GM12878 (cell line): ENCODE results near the gene CR2. TPM values are rescaled to one million over a fixed set of nuclear protein-coding genes. Genes with fewer than 3 reads are reported as not detected.

Source experiments
- BHLHE40 ChIP-seq, 2 experiments: fragments of 450-650 bp in 1 of 2; IDR thresholded peaks; 2 replicates each; pipeline ENCODE4 v1.6.1; 2011 to 2017; ENCODE audit warnings: low read depth in 2 of 2, borderline replicate concordance in 1 of 2, improper control_type of control experiment in 1 of 2, low read length in 1 of 2, mild to moderate bottlenecking in 1 of 2
- CREM ChIP-seq: IDR thresholded peaks from 2 replicates; pipeline ENCODE4 v1.6.1; 2014; ENCODE audit warnings: antibody characterized with exemption, low read depth
- GABPA ChIP-seq: IDR thresholded peaks from 2 replicates; pipeline ENCODE4 v1.6.1; 2014; ENCODE audit warnings: antibody characterized with exemption, low read depth, mild to moderate bottlenecking, inconsistent platforms
- HCFC1 ChIP-seq: fragments of 150-350 bp; IDR thresholded peaks from 2 replicates; pipeline ENCODE4 v1.6.1; 2014; ENCODE audit warnings: low read length
- HDAC2 ChIP-seq: fragments of 200-600 bp; sonication (generic); IDR thresholded peaks from 2 replicates; pipeline ENCODE4 v1.6.1; 2017
- JUNB ChIP-seq: IDR thresholded peaks from 2 replicates; pipeline ENCODE4 v1.6.1; 2016; ENCODE audit warnings: antibody characterized with exemption, mild to moderate bottlenecking
- KAT2A ChIP-seq: conservative IDR thresholded peaks from 2 replicates; pipeline ENCODE4 v1.6.1; 2011; ENCODE audit warnings: low read depth, low read length; ENCODE audit not compliant: control insufficient read depth
- POLR2A ChIP-seq: IDR thresholded peaks from 2 replicates; pipeline ENCODE4 v1.6.1; 2011; ENCODE audit warnings: low read depth, mild to moderate bottlenecking, low read length
- POLR2AphosphoS2 ChIP-seq: IDR thresholded peaks from 2 replicates; pipeline ENCODE4 v1.6.1; 2011; ENCODE audit warnings: low read depth, mild to moderate bottlenecking, low read length, improper control_type of control experiment, moderate library complexity
- RUNX3 ChIP-seq: IDR thresholded peaks from 2 replicates; pipeline ENCODE4 v1.6.1; 2012; ENCODE audit warnings: low read length, inconsistent platforms
- SIX5 ChIP-seq: IDR thresholded peaks from 2 replicates; pipeline ENCODE4 v1.6.1; 2011; ENCODE audit warnings: mild to moderate bottlenecking, low read depth, low read length, moderate library complexity; ENCODE audit not compliant: severe bottlenecking
- SP1 ChIP-seq: IDR thresholded peaks from one replicate; pipeline ENCODE4 v1.6.1; 2011; ENCODE audit warnings: low read depth, low read length
- SRF ChIP-seq, 2 experiments: IDR thresholded peaks; 2 replicates each; pipeline ENCODE4 v1.6.1; 2011; ENCODE audit warnings: low read depth in 2 of 2, low read length in 2 of 2, mild to moderate bottlenecking in 1 of 2, moderate library complexity in 1 of 2
- STAT1 ChIP-seq: fragments of 450-650 bp; conservative IDR thresholded peaks from 2 replicates; pipeline ENCODE4 v1.6.1; 2014; ENCODE audit warnings: antibody characterized with exemption, mild to moderate bottlenecking
- SUZ12 ChIP-seq: fragments of 200-600 bp; sonication (generic); IDR thresholded peaks from one replicate; pipeline ENCODE4 v1.6.1; 2018; ENCODE audit warnings: antibody characterized with exemption, mild to moderate bottlenecking; ENCODE audit not compliant: unreplicated experiment
- ZNF207 ChIP-seq: fragments of 450-650 bp; IDR thresholded peaks from 2 replicates; pipeline ENCODE4 v1.6.1; 2014; ENCODE audit warnings: antibody characterized with exemption, mild to moderate bottlenecking, borderline replicate concordance
- ZNF24 ChIP-seq: fragments of 450-650 bp; IDR thresholded peaks from 2 replicates; pipeline ENCODE4 v1.6.1; 2017; ENCODE audit warnings: antibody characterized with exemption, mild to moderate bottlenecking
- ZNF274 ChIP-seq: IDR thresholded peaks from one replicate; pipeline ENCODE4 v1.8.0; 2011; ENCODE audit not compliant: insufficient read length, insufficient read depth
- ZSCAN29 ChIP-seq: fragments of 450-650 bp; IDR thresholded peaks from 2 replicates; pipeline ENCODE4 v1.6.1; 2017; ENCODE audit warnings: mild to moderate bottlenecking, moderate library complexity
- polyA plus RNA-seq, 11 experiments: library from polyadenylated mRNA; depleted of rRNA in 4 of 11; unstranded in 6 of 11; stranded (reverse) in 5 of 11; fragments of >200 nt; fragmentation: Nextera tagmentation in 4 of 11; fragmentation: Illumina TruSeq in 1 of 11; extraction: Ambion mirVana in 4 of 11; extraction: Trizol in 1 of 11; gene quantifications; 1 replicate in 1 of 11; 2 replicates in 10 of 11; pipeline versions ENCODE4 v1.2.1 to v1.2.3, GENCODE V29; 2011 to 2016; ENCODE audit warnings: inconsistent platforms in 2 of 11, missing spikeins in 2 of 11, low read depth in 1 of 11
- total RNA-seq, 4 experiments: library from RNA; depleted of rRNA in 3 of 4; stranded (reverse); fragments of >200 nt in 3 of 4; fragmentation: Illumina TruSeq in 1 of 4; extraction: Trizol in 1 of 4; gene quantifications; 2 replicates each; pipeline versions ENCODE4 v1.2.1 to v1.2.3, GENCODE V29; 2013 to 2021
- TF ChIP-seq, protein P1 (sequence below): IDR thresholded peaks from 2 replicates; pipeline ENCODE4 v1.6.1; 2012; ENCODE audit warnings: mild to moderate bottlenecking, low read depth, low read length
- TF ChIP-seq, protein P2 (sequence below): IDR thresholded peaks from 2 replicates; pipeline ENCODE4 v1.6.1; 2012; ENCODE audit warnings: low read depth, low read length, improper control_type of control experiment
- TF ChIP-seq, protein P3 (sequence below): IDR thresholded peaks from 2 replicates; pipeline ENCODE4 v1.6.1; 2011; ENCODE audit warnings: low read depth, mild to moderate bottlenecking, low read length, moderate library complexity, borderline replicate concordance; ENCODE audit errors: extremely low read depth
- TF ChIP-seq, protein P4 (sequence below), 3 experiments: IDR thresholded peaks in 2 of 3; conservative IDR thresholded peaks in 1 of 3; 2 replicates each; pipeline ENCODE4 v1.5.1; 2011; ENCODE audit warnings: low read depth in 3 of 3, low read length in 3 of 3, mild to moderate bottlenecking in 3 of 3, control low read depth in 2 of 3, moderate library complexity in 2 of 3, inconsistent platforms in 1 of 3, mixed read lengths in 1 of 3; ENCODE audit not compliant: control insufficient read depth in 2 of 3, insufficient read depth in 1 of 3; ENCODE audit errors: extremely low read depth in 1 of 3
- TF ChIP-seq, protein P5 (sequence below): IDR thresholded peaks from 2 replicates; pipeline ENCODE4 v1.6.1; 2012; ENCODE audit warnings: low read depth, low read length, improper control_type of control experiment

Gene CR2
- total and polyA plus RNA-seq, 10 of the 15 experiments (the other 5 are each of a cell fraction or from before 2014, with no cell fraction given): 2.2 to 72.8 (median 50.6) TPM

DNA sequence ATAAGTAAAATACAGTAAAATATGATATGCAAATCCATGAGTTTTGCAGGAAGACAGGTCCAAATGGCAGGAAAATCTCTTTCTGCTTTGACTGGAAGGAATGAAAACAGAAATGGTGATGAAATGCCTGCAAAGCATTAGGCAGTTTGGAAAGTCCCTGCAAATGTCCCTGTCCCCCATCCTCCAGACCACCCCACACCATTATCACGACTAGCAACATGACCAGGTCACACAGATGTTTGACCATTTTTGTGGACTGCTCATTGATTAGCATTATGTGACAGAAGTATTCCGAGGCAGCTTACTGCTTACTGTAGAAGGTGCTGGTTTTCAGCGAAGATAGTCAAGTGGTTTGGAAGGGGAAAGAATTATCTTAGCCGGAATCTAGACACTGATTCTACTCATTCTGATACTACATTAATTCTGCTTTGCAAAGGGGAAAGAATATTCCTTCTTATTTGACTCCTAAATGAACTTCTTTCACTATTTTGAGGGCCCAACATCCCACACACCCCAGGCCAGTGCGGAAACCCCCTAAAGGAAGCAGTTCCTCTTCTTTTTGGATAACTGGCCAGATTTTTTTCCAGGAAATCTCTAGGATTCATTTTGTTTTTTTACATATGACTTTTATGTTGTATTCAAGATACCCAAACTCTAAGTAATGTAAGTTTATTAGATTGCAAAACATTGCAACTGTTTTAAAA is 9.5 kb upstream of the CR2 start (continued):
- TF ChIP-seq, protein P1, sequence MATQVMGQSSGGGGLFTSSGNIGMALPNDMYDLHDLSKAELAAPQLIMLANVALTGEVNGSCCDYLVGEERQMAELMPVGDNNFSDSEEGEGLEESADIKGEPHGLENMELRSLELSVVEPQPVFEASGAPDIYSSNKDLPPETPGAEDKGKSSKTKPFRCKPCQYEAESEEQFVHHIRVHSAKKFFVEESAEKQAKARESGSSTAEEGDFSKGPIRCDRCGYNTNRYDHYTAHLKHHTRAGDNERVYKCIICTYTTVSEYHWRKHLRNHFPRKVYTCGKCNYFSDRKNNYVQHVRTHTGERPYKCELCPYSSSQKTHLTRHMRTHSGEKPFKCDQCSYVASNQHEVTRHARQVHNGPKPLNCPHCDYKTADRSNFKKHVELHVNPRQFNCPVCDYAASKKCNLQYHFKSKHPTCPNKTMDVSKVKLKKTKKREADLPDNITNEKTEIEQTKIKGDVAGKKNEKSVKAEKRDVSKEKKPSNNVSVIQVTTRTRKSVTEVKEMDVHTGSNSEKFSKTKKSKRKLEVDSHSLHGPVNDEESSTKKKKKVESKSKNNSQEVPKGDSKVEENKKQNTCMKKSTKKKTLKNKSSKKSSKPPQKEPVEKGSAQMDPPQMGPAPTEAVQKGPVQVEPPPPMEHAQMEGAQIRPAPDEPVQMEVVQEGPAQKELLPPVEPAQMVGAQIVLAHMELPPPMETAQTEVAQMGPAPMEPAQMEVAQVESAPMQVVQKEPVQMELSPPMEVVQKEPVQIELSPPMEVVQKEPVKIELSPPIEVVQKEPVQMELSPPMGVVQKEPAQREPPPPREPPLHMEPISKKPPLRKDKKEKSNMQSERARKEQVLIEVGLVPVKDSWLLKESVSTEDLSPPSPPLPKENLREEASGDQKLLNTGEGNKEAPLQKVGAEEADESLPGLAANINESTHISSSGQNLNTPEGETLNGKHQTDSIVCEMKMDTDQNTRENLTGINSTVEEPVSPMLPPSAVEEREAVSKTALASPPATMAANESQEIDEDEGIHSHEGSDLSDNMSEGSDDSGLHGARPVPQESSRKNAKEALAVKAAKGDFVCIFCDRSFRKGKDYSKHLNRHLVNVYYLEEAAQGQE: no peak
- TF ChIP-seq GABPA: no peak
- no peak for TF ChIP-seq SP1
- no peak for TF ChIP-seq BHLHE40 (IDR thresholded peaks at IDR 0.05; ENCODE audit: borderline replicate concordance in 1 of 2, low read depth in 2 of 2, low read length in 1 of 2)
- TF ChIP-seq POLR2A: no peak
- TF ChIP-seq POLR2AphosphoS2: no peak
- TF ChIP-seq ZNF24: no peak
- no peak for TF ChIP-seq HDAC2
- TF ChIP-seq, protein P2, sequence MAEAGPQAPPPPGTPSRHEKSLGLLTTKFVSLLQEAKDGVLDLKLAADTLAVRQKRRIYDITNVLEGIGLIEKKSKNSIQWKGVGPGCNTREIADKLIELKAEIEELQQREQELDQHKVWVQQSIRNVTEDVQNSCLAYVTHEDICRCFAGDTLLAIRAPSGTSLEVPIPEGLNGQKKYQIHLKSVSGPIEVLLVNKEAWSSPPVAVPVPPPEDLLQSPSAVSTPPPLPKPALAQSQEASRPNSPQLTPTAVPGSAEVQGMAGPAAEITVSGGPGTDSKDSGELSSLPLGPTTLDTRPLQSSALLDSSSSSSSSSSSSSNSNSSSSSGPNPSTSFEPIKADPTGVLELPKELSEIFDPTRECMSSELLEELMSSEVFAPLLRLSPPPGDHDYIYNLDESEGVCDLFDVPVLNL: no peak
- peak; percentile 34 for TF ChIP-seq JUNB
- TF ChIP-seq ZNF207: no peak
- TF ChIP-seq, protein P3, sequence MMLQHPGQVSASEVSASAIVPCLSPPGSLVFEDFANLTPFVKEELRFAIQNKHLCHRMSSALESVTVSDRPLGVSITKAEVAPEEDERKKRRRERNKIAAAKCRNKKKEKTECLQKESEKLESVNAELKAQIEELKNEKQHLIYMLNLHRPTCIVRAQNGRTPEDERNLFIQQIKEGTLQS: no peak
- TF ChIP-seq HCFC1: no peak
- no peak for TF ChIP-seq STAT1
- TF ChIP-seq RUNX3: peak; percentile 56
- no peak for TF ChIP-seq ZNF274
- TF ChIP-seq, protein P4, sequence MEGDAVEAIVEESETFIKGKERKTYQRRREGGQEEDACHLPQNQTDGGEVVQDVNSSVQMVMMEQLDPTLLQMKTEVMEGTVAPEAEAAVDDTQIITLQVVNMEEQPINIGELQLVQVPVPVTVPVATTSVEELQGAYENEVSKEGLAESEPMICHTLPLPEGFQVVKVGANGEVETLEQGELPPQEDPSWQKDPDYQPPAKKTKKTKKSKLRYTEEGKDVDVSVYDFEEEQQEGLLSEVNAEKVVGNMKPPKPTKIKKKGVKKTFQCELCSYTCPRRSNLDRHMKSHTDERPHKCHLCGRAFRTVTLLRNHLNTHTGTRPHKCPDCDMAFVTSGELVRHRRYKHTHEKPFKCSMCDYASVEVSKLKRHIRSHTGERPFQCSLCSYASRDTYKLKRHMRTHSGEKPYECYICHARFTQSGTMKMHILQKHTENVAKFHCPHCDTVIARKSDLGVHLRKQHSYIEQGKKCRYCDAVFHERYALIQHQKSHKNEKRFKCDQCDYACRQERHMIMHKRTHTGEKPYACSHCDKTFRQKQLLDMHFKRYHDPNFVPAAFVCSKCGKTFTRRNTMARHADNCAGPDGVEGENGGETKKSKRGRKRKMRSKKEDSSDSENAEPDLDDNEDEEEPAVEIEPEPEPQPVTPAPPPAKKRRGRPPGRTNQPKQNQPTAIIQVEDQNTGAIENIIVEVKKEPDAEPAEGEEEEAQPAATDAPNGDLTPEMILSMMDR (IDR thresholded peaks at IDR 0.05 in 2 of 3, conservative IDR thresholded peaks at IDR 0.05 in 1 of 3; ENCODE audit: control insufficient read depth in 2 of 3, extremely low read depth in 1 of 3, insufficient read depth in 1 of 3, low read depth in 3 of 3, low read length in 3 of 3): no peak
- TF ChIP-seq SRF (IDR thresholded peaks at IDR 0.05; ENCODE audit: low read depth in 2 of 2, low read length in 2 of 2): no peak
- no peak for TF ChIP-seq CREM
- TF ChIP-seq SUZ12: no peak
- TF ChIP-seq SIX5: no peak
- TF ChIP-seq KAT2A: no peak
- TF ChIP-seq ZSCAN29: no peak
- TF ChIP-seq, protein P5, sequence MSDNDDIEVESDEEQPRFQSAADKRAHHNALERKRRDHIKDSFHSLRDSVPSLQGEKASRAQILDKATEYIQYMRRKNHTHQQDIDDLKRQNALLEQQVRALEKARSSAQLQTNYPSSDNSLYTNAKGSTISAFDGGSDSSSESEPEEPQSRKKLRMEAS: no peak
